ENCODE results near the gene SCO2. TPM values are rescaled to one million over a fixed set of nuclear protein-coding genes. Genes with fewer than 3 reads are reported as not detected.

The SCO2 gene
- polyA plus RNA-seq, 3 donors from 2014 or later, result 8.3 to 14.8 (median 9.9) TPM

DNA sequence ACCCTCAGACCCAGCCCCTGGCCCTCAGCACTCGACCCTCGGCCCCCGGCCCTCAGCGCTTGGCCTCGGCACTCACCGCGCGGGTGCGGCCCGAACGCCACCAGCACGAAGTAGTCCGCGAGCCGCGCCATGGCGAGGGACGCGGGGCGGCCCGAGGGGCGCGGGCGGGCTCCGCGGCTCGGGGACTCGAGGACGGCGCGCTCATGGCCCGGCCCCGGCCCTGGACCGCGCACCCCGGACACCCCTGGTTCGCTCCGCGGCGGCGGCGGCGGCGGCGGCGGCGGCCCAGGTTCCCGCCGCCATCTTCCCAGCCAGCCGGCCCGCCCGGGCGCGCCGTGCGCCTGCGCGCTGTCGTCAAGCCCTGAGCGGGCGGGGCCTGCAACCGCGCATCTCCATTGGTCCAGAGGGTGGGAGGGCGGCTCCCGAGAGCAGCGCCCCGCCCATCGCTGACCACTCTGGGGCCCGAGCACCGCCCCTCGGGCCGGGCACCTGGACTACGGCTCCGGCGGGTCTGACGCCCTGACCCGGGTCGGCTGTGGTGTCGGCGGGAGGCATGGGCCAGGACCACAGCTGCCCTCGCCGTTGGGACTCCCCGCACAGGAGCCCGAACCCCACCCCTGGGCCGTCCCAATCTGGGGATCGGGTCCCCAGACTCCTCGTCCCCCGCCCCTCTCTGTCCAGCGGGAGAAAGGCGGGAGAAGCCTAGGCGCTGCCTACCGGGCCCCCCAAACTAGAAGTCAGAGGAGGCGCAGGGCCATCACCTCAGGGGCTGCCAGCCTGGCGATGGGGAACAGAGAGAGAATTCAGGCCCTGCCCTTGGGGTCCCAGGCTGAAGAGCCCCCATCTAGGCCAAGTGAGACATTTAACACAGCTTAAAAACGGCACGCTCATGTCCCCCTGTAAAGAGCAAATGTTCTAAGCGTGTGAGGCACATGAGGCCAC, 50.4 kb downstream of the SCO2 start, which contains the start of gene SBF1:
Gene SBF1, minus strand, starts transcription at position 326 of the 942 bp plus-strand sequence. Its CDS starts 195 bp downstream, at position 131.
- Mint-ChIP-seq H3K9me3 (no peaks in the 10 kb centered on the region), H3K4me3 (peak within 1 kb of the TSS; percentile 86 to 99 (median 97)), H3K27ac (peak within 1 kb of the TSS; percentile 91 to 98 (median 94)), H3K4me1 (peaks cover 41 to 50% of the 10 kb centered on the region in 2 donors), H3K27me3 (ENCODE audit: low read depth in 3 of 3) (peaks cover 9 to 32% (median 9%) of the 10 kb centered on the region in 3 donors), H3K36me3 (no peaks in the 10 kb centered on the region)
- peak; percentile 87 to 90 (median 89) for DNase-seq

DNA sequence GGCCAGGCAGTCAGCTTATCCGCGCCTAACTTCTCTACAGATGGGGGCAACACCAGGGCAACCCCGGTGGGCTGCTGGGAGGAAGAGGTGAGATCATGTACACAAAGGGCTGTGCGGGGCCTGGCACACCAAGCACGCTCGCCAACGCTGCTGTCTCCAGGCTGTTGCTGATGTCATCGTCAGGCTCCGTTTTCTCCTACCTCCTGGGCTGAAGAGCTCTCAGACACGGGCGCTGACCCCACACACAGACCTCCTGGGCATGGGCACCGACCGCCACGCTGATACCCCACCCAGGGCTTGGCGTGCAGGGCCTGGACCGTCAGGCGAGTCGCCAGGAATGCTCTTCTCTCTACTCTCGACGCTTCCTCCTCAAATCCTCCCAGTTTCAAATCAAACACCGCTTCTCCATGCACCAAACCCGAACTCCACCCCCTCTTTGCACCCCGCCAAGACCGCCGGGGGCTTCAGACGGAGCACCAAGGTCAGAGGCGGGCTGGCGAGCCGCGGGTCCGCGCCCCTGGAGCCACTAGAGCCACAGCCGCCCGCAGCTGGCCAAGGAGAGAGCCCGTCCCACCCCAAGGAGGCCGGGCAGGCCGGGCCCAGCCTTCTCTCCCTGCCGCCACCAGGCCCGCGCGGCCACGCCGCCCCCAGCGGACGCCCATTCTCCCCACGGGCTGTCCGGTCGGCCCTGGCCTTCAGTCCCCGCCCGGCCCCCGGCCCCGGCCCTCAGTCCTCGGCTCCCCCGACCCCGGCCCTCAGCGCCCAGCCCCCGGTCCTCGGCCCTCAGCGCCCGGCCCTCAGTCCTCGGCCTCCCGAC, 51.3 kb downstream of the SCO2 start:
- Mint-ChIP-seq H3K4me1 (peaks cover 50 to 56% of the 10 kb centered on the region in 2 donors), H3K4me3 (peak overlapping the region; percentile 86 to 99 (median 97)), H3K27me3 (ENCODE audit: low read depth in 3 of 3) (peaks cover 15 to 33% (median 16%) of the 10 kb centered on the region in 3 donors), H3K9me3 (peaks cover 0 to 2% (median 0%) of the 10 kb centered on the region in 6 donors), H3K36me3 (no peaks in the 10 kb centered on the region), H3K27ac (peak overlapping the region; percentile 91 to 98 (median 94))
- peak in 2 of 3 donors; percentile 31 to 41 for DNase-seq

Other genes with a start within 250 kb of the SCO2 start
- gene PLXNB2, start 218.0 kb downstream of the SCO2 start, polyA plus RNA-seq, result 1 to 10 TPM in 2 of 3 donors, not detected in 1; 1.1 to 1.6 TPM
- under 1 TPM in 2 of 3 donors, not detected in 1; 0.23 to 0.34 TPM for gene DENND6B, start 198.6 kb downstream of the SCO2 start, polyA plus RNA-seq
- gene PPP6R2, start 182.3 kb downstream of the SCO2 start, polyA plus RNA-seq, result 10 to 100 TPM; 13.5 to 43.5 (median 19.6) TPM
- gene SBF1, start 50.6 kb downstream of the SCO2 start, polyA plus RNA-seq, result 10 to 100 TPM; 12.1 to 42.8 (median 14.2) TPM
- under 1 TPM in 1 of 3 donors, not detected in 2; 0.38 TPM for gene ADM2, start 44.1 kb downstream of the SCO2 start, polyA plus RNA-seq
- gene MIOX, start 38.7 kb downstream of the SCO2 start, polyA plus RNA-seq, result not detected
- gene LMF2, start 17.9 kb downstream of the SCO2 start, polyA plus RNA-seq, result 10 to 100 TPM; 16.3 to 40.4 (median 20.1) TPM
- gene NCAPH2, start 17.4 kb downstream of the SCO2 start, polyA plus RNA-seq, result 10 to 100 TPM; 41.8 to 46.7 (median 46.5) TPM
- 10 to 100 TPM; 21.2 to 31.2 (median 25.5) TPM for gene TYMP, start 4.4 kb upstream of the SCO2 start, polyA plus RNA-seq
- gene KLHDC7B, start 20.3 kb upstream of the SCO2 start, polyA plus RNA-seq, result 1 to 10 TPM; 2.4 to 8.1 (median 4.5) TPM
- gene SYCE3, start 37.3 kb upstream of the SCO2 start, polyA plus RNA-seq, result not detected
- 1 to 10 TPM in 1 of 3 donors, under 1 TPM in 1, not detected in 1; 0.09 to 2.9 TPM for gene CPT1B, start 52.8 kb upstream of the SCO2 start, polyA plus RNA-seq
- 10 to 100 TPM; 44.0 to 51.3 (median 49.4) TPM for gene CHKB, start 57.3 kb upstream of the SCO2 start, polyA plus RNA-seq
- not detected for gene MAPK8IP2, start 75.2 kb upstream of the SCO2 start, polyA plus RNA-seq
- 10 to 100 TPM in 1 of 3 donors, 1 to 10 TPM in 2; 3.8 to 11.2 (median 7.7) TPM for gene ARSA, start 102.6 kb upstream of the SCO2 start, polyA plus RNA-seq
- gene SHANK3, start 147.2 kb upstream of the SCO2 start, polyA plus RNA-seq, result not detected
- gene ACR, start 212.6 kb upstream of the SCO2 start, polyA plus RNA-seq, result not detected

Data from immature natural killer cell (primary cell).